GM12801 (cell line): ENCODE results near the gene ECT2L.

ENCODE experiments used
- CTCF ChIP-seq: IDR thresholded peaks from one replicate; pipeline ENCODE4 v1.5.1; 2011; ENCODE audit warnings: control low read depth; ENCODE audit not compliant: insufficient read length; ENCODE audit errors: extremely low read depth

The ECT2L gene

GRCh38 chr6:138914701-138915100, 118.8 kb downstream of the ECT2L start:
- no peak for TF ChIP-seq CTCF

GRCh38 chr6:138920906-138921305, 125.0 kb downstream of the ECT2L start:
- no peak for TF ChIP-seq CTCF

- no peak for TF ChIP-seq CTCF
Observed at GRCh38 chr6:138923561-138923960, 127.7 kb downstream of the ECT2L start.

GRCh38 chr6:138925806-138926205, 129.9 kb downstream of the ECT2L start:
- TF ChIP-seq CTCF = no peak

- no peak for TF ChIP-seq CTCF
Observed at GRCh38 chr6:138926579-138926978, 130.7 kb downstream of the ECT2L start.

- no peak for TF ChIP-seq CTCF
Observed at GRCh38 chr6:138931660-138932059, 135.8 kb downstream of the ECT2L start.

GRCh38 chr6:138943089-138943625, 147.3 kb downstream of the ECT2L start:
- no peak for TF ChIP-seq CTCF
